Stimulated activated CD4-positive, alpha-beta T cell treated with anti-CD3 and anti-CD28 coated beads, Interleukin-1b, Interleukin-23, amount 100 ng/mL, for 1 hour (primary cell): ENCODE data around the gene MUC5AC.
"Not testable (repeated sequence)": the region's sequence is repeated elsewhere in the genome, so short reads cannot be mapped to it uniquely, and the experiment has no call there.

Experiments used
- DNase-seq, 2 donors: peaks; one replicate each; pipeline ENCODE4 v3.0.0-alpha.2; 2020; ENCODE audit warnings: low read depth in 2 of 2

Gene MUC5AC

GRCh38 chr11:1175461-1176223 lies 17.9 kb downstream of the MUC5AC start:
- no peak for DNase-seq

DNA sequence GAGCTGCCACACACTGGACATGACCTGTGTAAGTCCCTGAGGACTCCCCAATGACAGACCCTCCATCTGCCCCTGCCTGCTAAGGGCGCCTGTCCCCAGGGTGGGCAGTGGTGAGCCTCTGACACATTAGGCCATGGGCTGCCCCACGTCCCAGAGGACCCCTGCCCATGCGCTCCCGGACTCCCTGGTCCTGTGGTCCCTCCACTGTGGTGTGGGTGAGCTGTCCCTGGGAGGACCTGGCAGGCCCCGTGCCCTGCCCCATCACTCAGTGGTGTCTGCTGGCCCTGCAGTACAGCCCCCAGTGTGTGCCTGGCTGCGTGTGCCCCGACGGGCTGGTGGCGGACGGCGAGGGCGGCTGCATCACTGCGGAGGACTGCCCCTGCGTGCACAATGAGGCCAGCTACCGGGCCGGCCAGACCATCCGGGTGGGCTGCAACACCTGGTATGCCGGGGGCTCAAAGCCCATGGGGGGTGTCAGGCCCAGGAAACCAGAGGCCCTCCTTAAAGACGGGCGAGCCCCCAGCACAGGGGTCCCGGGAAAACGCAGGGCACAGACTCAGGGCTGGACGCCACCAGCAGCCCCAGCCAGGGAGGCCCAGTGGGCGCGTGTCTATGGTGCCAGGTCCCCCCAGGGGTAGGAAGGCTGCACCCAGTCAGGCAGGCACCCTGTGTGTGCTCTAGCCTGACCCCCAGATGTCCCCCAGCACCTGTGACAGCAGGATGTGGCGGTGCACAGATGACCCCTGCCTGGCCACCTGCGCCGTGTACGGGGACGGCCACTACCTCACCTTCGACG lies 18.7 kb downstream of the MUC5AC start:
- DNase-seq, result no peak

DNA sequence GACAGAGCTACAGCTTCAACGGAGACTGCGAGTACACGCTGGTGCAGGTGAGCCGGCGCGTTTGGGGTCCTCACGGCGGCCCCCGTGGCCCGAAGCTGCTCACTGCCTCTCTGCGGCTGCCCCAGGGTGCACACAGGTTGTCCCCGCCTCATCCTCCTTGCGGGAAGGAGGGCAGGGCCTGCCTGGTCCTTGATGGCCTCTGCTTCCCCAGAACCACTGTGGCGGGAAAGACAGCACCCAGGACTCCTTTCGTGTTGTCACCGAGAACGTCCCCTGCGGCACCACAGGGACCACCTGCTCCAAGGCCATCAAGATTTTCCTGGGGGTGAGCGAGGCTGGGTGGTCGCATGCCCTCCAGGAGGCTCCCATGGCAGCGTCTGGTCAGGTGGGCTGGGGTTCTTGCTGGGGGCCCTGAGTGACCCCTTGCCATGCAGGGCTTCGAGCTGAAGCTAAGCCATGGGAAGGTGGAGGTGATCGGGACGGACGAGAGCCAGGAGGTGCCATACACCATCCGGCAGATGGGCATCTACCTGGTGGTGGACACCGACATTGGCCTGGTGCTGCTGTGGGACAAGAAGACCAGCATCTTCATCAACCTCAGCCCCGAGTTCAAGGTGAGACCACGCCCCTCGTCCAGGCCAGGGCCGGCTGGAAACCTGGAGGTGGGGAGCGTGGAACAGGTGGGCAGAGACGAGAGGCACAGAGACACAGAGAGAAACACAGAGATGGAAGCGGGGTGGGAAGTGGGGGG lies 19.4 kb downstream of the MUC5AC start:
- DNase-seq, result no peak

- DNase-seq, result no peak
These were observed 20.0 kb downstream of the MUC5AC start for GRCh38 chr11:1177771-1178090.

DNA sequence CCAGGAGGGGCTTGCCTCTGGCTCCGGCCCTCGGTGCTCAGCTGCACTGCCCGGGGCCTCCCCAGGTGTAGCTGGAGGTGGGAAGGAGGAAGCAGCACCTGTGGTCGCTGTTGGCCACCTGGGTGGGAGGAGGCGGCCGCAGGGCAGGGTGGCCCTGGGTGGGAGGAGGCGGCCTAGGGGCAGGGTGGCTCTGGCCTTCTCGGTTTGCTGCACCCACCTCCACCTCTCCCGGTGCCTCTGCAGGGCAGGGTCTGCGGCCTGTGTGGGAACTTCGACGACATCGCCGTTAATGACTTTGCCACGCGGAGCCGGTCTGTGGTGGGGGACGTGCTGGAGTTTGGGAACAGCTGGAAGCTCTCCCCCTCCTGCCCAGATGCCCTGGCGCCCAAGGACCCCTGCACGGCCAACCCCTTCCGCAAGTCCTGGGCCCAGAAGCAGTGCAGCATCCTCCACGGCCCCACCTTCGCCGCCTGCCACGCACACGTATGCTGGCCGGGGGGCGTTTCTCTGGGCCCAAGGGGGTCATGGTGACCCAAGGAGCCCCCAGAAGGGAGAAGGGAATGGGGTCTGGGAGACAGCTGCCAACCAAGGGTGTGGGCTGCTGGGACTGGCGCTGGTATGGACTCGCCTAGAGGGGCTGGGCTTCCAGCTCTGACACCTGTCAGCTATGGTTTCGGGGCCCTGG lies 20.6 kb downstream of the MUC5AC start:
- DNase-seq, result no peak

DNA sequence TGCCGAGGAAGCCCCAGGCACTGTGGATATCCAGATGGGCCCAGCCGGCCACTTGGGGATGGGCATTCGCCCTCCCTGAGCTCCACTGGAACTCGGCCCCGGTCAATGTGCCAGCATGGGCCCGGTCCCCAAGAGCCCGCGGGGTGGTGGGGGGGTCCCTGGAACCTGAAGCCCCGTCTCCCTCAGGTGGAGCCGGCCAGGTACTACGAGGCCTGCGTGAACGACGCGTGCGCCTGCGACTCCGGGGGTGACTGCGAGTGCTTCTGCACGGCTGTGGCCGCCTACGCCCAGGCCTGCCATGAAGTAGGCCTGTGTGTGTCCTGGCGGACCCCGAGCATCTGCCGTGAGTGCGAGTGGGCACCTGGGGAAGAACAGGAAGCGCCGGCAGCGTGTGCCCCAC lies 21.2 kb downstream of the MUC5AC start:
- no peak for DNase-seq

GRCh38 chr11:1179641-1180040 lies 21.9 kb downstream of the MUC5AC start:
- no peak for DNase-seq

- no peak for DNase-seq
These were observed 22.4 kb downstream of the MUC5AC start for GRCh38 chr11:1180171-1180570.

DNA sequence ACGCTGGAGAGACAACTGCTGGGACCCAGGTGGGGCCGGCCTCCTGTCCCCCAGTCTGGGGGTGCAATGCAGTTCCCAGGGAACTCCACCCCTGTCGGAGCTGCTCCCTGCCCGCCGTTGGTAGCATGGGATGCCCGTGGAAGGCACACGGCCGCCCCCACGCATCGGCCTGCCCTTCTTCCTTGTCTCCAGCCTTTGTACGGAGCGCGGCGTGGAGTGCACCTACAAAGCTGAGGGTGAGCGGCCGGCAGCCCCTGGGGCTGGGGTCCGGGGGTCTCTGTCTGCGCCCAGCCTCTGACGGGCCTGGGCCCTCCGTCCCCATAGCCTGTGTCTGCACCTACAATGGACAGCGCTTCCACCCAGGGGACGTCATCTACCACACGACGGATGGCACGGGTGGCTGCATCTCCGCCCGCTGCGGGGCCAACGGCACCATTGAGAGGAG lies 23.2 kb downstream of the MUC5AC start:
- DNase-seq, result no peak

GRCh38 chr11:1181420-1181819 lies 23.7 kb downstream of the MUC5AC start:
- DNase-seq, result no peak

- DNase-seq, result no peak
These were observed 24.2 kb downstream of the MUC5AC start for GRCh38 chr11:1181853-1182535.

DNA sequence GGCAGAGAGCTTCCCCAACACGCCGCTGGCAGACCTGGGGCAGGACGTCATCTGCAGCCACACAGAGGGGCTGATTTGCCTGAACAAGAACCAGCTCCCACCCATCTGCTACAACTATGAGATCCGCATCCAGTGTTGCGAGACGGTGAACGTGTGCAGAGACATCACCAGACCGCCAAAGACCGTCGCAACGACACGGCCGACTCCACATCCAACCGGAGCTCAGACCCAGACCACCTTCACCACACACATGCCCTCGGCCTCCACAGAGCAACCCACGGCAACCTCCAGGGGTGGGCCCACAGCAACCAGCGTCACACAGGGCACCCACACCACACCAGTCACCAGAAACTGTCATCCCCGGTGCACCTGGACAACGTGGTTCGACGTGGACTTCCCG lies 26.4 kb downstream of the MUC5AC start:
- not testable (repeated sequence) for DNase-seq

- DNase-seq, result not testable (repeated sequence)
These were observed 30.8 kb downstream of the MUC5AC start for GRCh38 chr11:1188451-1189130.

DNA sequence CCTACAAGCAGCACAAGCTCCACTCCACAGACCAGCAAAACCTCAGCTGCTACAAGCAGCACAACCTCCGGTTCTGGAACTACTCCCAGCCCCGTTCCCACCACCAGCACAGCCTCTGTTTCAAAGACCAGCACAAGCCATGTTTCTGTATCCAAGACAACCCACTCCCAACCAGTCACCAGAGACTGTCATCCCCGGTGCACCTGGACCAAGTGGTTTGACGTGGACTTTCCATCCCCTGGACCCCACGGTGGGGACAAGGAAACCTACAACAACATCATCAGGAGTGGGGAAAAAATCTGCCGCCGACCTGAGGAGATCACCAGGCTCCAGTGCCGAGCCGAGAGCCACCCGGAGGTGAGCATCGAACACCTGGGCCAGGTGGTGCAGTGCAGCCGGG lies 32.1 kb downstream of the MUC5AC start:
- not testable (repeated sequence) for DNase-seq

- not testable (repeated sequence) for DNase-seq
These were observed 34.2 kb downstream of the MUC5AC start for GRCh38 chr11:1191786-1192470.

DNA sequence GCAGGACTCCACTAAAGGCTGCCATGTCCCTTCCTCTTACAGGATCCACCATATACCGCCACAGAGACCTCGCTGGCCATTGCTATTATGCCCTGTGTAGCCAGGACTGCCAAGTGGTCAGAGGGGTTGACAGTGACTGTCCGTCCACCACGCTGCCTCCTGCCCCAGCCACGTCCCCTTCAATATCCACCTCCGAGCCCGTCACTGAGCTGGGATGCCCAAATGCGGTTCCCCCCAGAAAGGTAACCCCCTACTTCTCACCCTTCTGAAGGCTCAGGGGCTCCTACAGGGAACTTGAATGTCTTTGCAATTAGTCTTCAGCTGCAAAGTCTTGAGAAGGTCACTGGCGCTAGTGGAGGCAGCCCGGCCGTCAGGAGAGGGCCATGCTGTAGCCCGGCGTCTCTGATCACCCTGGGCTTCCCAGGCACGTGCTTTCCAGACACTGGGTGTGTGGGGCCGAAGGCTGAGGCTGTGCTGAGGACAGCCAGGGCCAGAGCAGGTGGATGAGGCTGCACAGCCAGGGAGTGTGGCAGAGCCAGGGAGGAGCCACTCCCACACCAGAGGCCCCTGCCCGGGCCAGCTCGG lies 35.1 kb downstream of the MUC5AC start:
- DNase-seq, result no peak

DNA sequence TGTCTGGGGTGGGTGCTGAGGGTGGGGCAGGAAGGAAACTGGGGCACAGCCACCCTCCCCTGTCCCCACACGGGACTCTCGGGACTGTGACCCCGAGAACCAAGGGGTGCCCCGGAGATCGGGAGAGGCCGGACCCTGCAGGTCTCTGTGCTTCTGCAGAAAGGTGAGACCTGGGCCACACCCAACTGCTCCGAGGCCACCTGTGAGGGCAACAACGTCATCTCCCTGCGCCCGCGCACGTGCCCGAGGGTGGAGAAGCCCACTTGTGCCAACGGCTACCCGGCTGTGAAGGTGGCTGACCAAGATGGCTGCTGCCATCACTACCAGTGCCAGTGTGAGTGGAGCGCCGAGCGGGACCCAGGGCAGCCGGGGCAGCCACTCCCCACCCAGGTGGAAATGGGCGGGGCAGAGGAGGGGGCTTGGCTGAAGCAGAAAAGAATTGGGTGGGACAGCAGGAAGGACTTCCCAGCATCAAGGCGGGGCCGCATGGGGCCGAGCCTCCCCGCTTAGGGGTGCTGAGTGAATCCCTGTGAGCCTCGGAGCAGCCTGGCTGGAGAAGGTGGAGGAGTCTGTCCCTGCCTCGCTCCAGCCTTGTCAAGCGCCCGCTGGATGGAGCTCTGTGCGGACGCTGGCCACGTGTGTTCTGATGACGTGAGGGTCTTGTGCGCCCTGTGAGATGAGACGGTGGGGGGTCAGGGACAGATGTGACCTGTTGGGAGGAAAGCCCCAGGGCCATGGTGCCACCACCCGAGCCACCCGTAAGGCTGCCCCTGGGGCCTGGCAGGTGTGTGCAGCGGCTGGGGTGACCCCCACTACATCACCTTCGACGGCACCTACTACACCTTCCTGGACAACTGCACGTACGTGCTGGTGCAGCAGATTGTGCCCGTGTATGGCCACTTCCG lies 35.8 kb downstream of the MUC5AC start:
- no peak for DNase-seq

- DNase-seq, result no peak
These were observed 36.7 kb downstream of the MUC5AC start for GRCh38 chr11:1194231-1194976.
